Measurements from ENCODE around the gene ZNF346. TPM values are rescaled to one million over a fixed set of nuclear protein-coding genes. Genes with fewer than 3 reads are reported as not detected.
A peak's percentile ranks its signal among the peaks of the same experiment; 100 is the strongest.

ZNF346 gene
- total RNA-seq, 4 donors from 2014 or later, result 8.4 to 21.6 (median 16.3) TPM

DNA sequence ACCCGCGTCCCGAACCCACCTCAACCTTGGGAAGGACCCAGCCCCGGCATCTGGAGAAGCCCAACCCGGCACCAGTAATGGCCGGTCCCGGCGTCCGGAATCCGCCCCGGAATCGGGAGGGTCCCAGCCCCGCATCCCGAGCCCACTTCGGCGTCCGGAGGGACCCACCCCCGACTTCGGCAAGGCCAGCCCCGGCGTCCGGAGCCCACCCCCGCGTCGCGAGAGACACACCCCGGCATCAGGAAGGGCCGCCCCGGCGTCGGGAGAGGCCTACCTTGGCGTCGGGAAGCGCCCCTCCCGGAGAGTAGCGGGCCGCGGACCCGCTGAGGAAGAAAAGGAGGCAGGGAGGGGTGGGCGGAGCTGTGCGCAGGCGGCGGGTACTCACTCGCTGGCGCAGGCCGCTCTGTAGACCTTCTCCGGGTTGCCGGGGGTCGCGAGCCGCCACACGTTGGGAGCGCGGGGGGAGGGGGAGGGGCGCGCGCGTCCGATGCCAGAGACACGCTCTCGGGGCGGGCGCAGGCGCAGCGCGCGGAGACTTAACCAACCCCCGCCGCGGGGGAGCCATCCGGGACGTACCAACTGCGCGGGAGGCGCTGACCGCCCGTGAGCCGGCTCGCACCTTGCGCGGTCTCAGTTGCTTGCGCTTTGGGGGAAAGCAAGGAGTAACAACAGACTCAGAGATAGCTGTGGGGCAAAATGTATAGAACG lies 16.1 kb upstream of the ZNF346 start, which contains the start of gene UIMC1:
Gene UIMC1 (minus strand): TSS at position 515 of the 708 bp plus-strand sequence. CDS start 24,164 bp downstream, outside the sequence.
- TF ChIP-seq, protein P1, sequence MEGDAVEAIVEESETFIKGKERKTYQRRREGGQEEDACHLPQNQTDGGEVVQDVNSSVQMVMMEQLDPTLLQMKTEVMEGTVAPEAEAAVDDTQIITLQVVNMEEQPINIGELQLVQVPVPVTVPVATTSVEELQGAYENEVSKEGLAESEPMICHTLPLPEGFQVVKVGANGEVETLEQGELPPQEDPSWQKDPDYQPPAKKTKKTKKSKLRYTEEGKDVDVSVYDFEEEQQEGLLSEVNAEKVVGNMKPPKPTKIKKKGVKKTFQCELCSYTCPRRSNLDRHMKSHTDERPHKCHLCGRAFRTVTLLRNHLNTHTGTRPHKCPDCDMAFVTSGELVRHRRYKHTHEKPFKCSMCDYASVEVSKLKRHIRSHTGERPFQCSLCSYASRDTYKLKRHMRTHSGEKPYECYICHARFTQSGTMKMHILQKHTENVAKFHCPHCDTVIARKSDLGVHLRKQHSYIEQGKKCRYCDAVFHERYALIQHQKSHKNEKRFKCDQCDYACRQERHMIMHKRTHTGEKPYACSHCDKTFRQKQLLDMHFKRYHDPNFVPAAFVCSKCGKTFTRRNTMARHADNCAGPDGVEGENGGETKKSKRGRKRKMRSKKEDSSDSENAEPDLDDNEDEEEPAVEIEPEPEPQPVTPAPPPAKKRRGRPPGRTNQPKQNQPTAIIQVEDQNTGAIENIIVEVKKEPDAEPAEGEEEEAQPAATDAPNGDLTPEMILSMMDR (IDR thresholded peaks at IDR 0.05), result no peak
- TF ChIP-seq POLR2A (IDR thresholded peaks at IDR 0.05), result no peak
- DNase-seq (ENCODE audit: low spot score in 2 of 2), result peak; percentile 78 to 98
- intact Hi-C loops (cut with DNase I; ENCODE audit: low total_unique reads), result loop anchor here (5.0 kb wide), 1 partner anchor 461 kb away; no protein-coding TSS in a partner anchor
- WGBS, 2 donors, result 1% methylated on average over 38 to 42 of the region's 83 CpGs
- H3K4me3 ChIP-seq (ENCODE audit: low read depth, poor library complexity, severe bottlenecking), result peak within 1 kb of the TSS; percentile 94

DNA sequence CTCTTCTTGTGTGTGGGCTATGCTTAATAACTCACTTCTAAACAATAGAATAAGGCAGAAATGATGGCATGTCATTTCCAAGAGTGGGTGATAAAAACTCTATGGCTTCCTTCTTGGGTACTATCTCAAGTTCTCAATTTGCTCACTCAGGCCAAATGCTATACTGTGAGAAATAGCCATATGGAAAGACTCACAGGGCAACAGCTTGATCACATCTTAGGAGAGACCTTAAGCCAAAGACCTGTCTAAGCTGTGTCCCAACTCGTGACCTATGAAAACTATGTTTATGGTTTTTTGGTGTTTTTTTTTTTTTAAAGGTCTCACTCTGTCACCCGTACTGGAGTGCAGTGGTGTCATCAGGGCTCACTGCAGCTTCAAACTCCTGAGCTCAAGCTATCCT lies 13.8 kb upstream of the ZNF346 start:
- WGBS, 2 donors, result 83 to 84% methylated on average over 2 of the region's 2 CpGs
- no peak for DNase-seq (ENCODE audit: low spot score in 2 of 2)
- TF ChIP-seq, protein P1 (IDR thresholded peaks at IDR 0.05), result no peak
- TF ChIP-seq POLR2A (IDR thresholded peaks at IDR 0.05), result no peak
- intact Hi-C loops (cut with DNase I; ENCODE audit: low total_unique reads), result loop anchor here (5.0 kb wide), 1 partner anchor 459 kb away; no protein-coding TSS in a partner anchor
- H3K4me3 ChIP-seq (ENCODE audit: low read depth, poor library complexity, severe bottlenecking), result no peak overlapping the region

GRCh38 chr5:177010153-177010552 lies 12.3 kb upstream of the ZNF346 start:
- H3K4me3 ChIP-seq (ENCODE audit: low read depth, poor library complexity, severe bottlenecking), result no peak overlapping the region
- DNase-seq (ENCODE audit: low spot score in 2 of 2), result no peak
- WGBS, 2 donors, result 92 to 98% methylated on average over 4 of the region's 4 CpGs
- TF ChIP-seq, protein P1 (IDR thresholded peaks at IDR 0.05), result no peak
- TF ChIP-seq POLR2A (IDR thresholded peaks at IDR 0.05), result no peak
- intact Hi-C loops (cut with DNase I; ENCODE audit: low total_unique reads), result no loop called here

DNA sequence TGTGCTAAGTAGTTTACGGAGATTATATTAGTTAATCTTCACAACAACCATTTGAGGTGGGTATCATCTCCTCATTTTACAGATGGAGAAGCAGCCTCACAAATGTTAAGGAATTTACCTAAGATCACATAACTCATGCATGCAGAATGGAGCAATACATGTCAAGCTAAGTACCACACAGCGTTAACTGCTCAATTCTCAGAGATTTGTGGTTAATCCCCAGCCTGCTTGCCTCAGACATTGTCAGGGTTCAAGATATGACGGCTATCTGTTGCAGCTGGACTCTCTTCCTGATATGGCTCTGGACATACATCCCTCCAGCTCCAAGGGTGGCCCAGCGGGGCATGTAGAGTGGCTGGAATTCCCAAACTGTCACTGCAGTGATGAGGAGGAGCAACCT lies 7.3 kb upstream of the ZNF346 start:
- intact Hi-C loops (cut with DNase I; ENCODE audit: low total_unique reads), result no loop called here
- no peak overlapping the region for H3K4me3 ChIP-seq (ENCODE audit: low read depth, poor library complexity, severe bottlenecking)
- 95 to 96% methylated on average over 4 of the region's 4 CpGs for WGBS, 2 donors
- DNase-seq (ENCODE audit: low spot score in 2 of 2), result peak in 1 of 2 donors; percentile 36
- TF ChIP-seq, protein P1 (IDR thresholded peaks at IDR 0.05), result no peak
- TF ChIP-seq POLR2A (IDR thresholded peaks at IDR 0.05), result no peak

DNA sequence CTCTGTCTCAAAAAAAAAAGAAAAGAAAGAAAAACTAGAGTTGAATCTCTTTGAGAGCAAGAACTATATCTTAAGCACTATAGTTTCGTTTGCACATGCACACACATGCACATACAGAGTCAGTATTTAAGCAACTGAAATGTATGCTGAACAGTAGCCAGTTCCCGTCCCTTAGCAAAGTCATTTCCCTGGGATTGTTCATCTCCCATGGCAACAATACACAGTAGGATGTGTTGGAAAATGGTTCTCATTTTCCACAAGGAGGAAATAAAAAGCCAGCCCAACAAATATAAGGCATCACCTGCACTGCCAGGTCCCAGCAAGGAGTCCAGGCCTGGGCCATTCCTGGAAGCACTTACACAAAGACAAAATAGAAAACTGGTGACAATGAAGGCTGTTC lies 4.2 kb upstream of the ZNF346 start:
- WGBS, 2 donors, result 72 to 74% methylated on average over 2 of the region's 2 CpGs
- TF ChIP-seq, protein P1 (IDR thresholded peaks at IDR 0.05), result no peak
- DNase-seq (ENCODE audit: low spot score in 2 of 2), result no peak
- no peak overlapping the region for H3K4me3 ChIP-seq (ENCODE audit: low read depth, poor library complexity, severe bottlenecking)
- intact Hi-C loops (cut with DNase I; ENCODE audit: low total_unique reads), result no loop called here

All from lower leg skin (tissue), 4 donors.